HEK293 (cell line): Measurements from ENCODE around the gene USE1.

Source experiments
- HOXD13 ChIP-seq: sonication (generic); formaldehyde crosslinking; IDR thresholded peaks from 2 replicates; pipeline ENCODE4 v1.8.0; 2022; ENCODE audit warnings: missing genetic modification reagents, borderline replicate concordance
- KLF16 ChIP-seq: fragments of 450-650 bp; formaldehyde crosslinking; IDR thresholded peaks from 2 replicates; pipeline ENCODE4 v1.5.1; 2017; ENCODE audit warnings: missing biosample characterization, missing genetic modification characterization
- ZFP41 ChIP-seq: fragments of 450-650 bp; formaldehyde crosslinking; IDR thresholded peaks from 2 replicates; pipeline ENCODE4 v1.5.1; 2016; ENCODE audit warnings: missing biosample characterization, missing genetic modification characterization, borderline replicate concordance
- ZNF112 ChIP-seq: fragments of 450-650 bp; formaldehyde crosslinking; IDR thresholded peaks from 2 replicates; pipeline ENCODE4 v1.5.0; 2017; ENCODE audit warnings: missing biosample characterization, missing genetic modification characterization
- ZNF146 ChIP-seq: fragments of 450-650 bp; formaldehyde crosslinking; IDR thresholded peaks from 2 replicates; pipeline ENCODE4 v1.5.1; 2016; ENCODE audit warnings: missing biosample characterization, missing genetic modification characterization
- ZNF202 ChIP-seq: fragments of 450-650 bp; formaldehyde crosslinking; IDR thresholded peaks from 2 replicates; pipeline ENCODE4 v1.5.1; 2016; ENCODE audit warnings: missing biosample characterization, missing genetic modification characterization, borderline replicate concordance
- ZNF23 ChIP-seq: fragments of 450-650 bp; formaldehyde crosslinking; IDR thresholded peaks from 2 replicates; pipeline ENCODE4 v1.5.1; 2016; ENCODE audit warnings: missing biosample characterization, missing genetic modification characterization, borderline replicate concordance
- ZNF248 ChIP-seq: fragments of 450-650 bp; formaldehyde crosslinking; IDR thresholded peaks from 2 replicates; pipeline ENCODE4 v1.5.1; 2017; ENCODE audit warnings: missing biosample characterization, missing genetic modification characterization
- ZNF274 ChIP-seq, 2 experiments: fragments of 200-500 bp in 1 of 2; fragments of 450-650 bp in 1 of 2; sonication (Bioruptor generic) in 1 of 2; formaldehyde crosslinking in 1 of 2; IDR thresholded peaks; 2 replicates each; pipeline versions ENCODE4 v1.5.1 to v1.6.1; 2014 to 2016; ENCODE audit warnings: borderline replicate concordance in 1 of 2, inconsistent platforms in 1 of 2, low read length in 1 of 2, missing biosample characterization in 1 of 2, missing genetic modification characterization in 1 of 2
- ZNF335 ChIP-seq: fragments of 450-650 bp; formaldehyde crosslinking; conservative IDR thresholded peaks from 2 replicates; pipeline ENCODE4 v1.5.1; 2016; ENCODE audit warnings: missing biosample characterization, missing genetic modification characterization
- ZNF416 ChIP-seq: fragments of 450-650 bp; formaldehyde crosslinking; IDR thresholded peaks from 2 replicates; pipeline ENCODE4 v1.5.1; 2016; ENCODE audit warnings: missing biosample characterization, missing genetic modification characterization
- ZNF561 ChIP-seq: fragments of 450-650 bp; IDR thresholded peaks from 2 replicates; pipeline ENCODE4 v1.5.1; 2018; ENCODE audit warnings: missing biosample characterization, missing genetic modification characterization, borderline replicate concordance
- ZNF596 ChIP-seq: fragments of 450-650 bp; IDR thresholded peaks from 2 replicates; pipeline ENCODE4 v1.5.0; 2018; ENCODE audit warnings: missing biosample characterization, mild to moderate bottlenecking, missing genetic modification characterization, moderate library complexity
- ZNF670 ChIP-seq: fragments of 450-650 bp; formaldehyde crosslinking; IDR thresholded peaks from 2 replicates; pipeline ENCODE4 v1.5.1; 2016; ENCODE audit warnings: missing biosample characterization, missing genetic modification characterization, low read depth
- ZNF701 ChIP-seq: fragments of 450-650 bp; formaldehyde crosslinking; IDR thresholded peaks from 2 replicates; pipeline ENCODE4 v1.5.1; 2016; ENCODE audit warnings: missing biosample characterization, missing genetic modification characterization
- ZNF791 ChIP-seq: fragments of 450-650 bp; formaldehyde crosslinking; IDR thresholded peaks from 2 replicates; pipeline ENCODE4 v1.5.1; 2016; ENCODE audit warnings: missing biosample characterization, missing genetic modification characterization
- TF ChIP-seq, protein P1 (sequence below): fragments of 450-650 bp; formaldehyde crosslinking; IDR thresholded peaks from 2 replicates; pipeline ENCODE4 v1.5.0; 2017; ENCODE audit warnings: missing biosample characterization, missing genetic modification characterization, borderline replicate concordance
- TF ChIP-seq, protein P2 (sequence below): fragments of 450-650 bp; formaldehyde crosslinking; IDR thresholded peaks from 2 replicates; pipeline ENCODE4 v1.5.1; 2016; ENCODE audit warnings: missing biosample characterization, missing genetic modification characterization, low read depth
- TF ChIP-seq, protein P3 (sequence below): fragments of 450-650 bp; formaldehyde crosslinking; IDR thresholded peaks from 2 replicates; pipeline ENCODE4 v1.5.1; 2017; ENCODE audit warnings: missing biosample characterization, missing genetic modification characterization
- TF ChIP-seq, protein P4 (sequence below): fragments of 450-650 bp; formaldehyde crosslinking; IDR thresholded peaks from 2 replicates; pipeline ENCODE4 v1.5.1; 2017; ENCODE audit warnings: missing biosample characterization, missing genetic modification characterization
- TF ChIP-seq, protein P5 (sequence below): fragments of 450-650 bp; formaldehyde crosslinking; IDR thresholded peaks from 2 replicates; pipeline ENCODE4 v1.5.1; 2016; ENCODE audit warnings: missing biosample characterization, missing genetic modification characterization
- TF ChIP-seq, protein P6 (sequence below): fragments of 450-650 bp; formaldehyde crosslinking; IDR thresholded peaks from 2 replicates; pipeline ENCODE4 v1.5.1; 2016; ENCODE audit warnings: missing biosample characterization, missing genetic modification characterization

The USE1 gene

DNA sequence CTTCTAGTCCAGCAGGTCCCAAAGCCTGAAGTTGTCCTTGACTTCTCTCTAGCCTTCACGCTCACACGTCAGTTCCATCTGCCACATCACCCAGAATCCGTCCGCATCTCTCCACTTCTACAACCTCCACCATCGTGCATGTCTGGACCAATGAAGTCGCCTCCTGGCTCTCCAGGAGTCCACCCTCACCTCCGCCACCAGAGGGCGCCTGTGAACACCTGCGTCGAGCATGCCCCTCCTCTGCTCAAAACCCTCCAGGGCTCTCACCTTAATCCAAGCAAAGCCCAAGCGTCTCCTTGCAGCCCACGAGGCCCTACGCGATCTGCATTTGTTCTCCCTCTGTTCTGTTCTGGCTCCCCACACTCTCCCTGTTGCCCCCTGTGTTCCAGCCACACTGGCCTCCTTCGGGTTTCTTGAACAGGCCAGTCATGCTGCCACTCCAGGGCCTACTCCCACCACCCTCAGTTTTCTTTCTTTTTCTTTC is 45.7 kb downstream of the USE1 start (continued):
- TF ChIP-seq ZNF274 (IDR thresholded peaks at IDR 0.05; ENCODE audit: low read length) (no peak), ZNF274 (tag by site-specific recombination; IDR thresholded peaks at IDR 0.05; ENCODE audit: borderline replicate concordance) (no peak), ZNF670 (tag by site-specific recombination) (no peak), ZNF335 (tag by site-specific recombination) (peak; percentile 47), KLF16 (no peak), ZFP41 (tag by site-specific recombination) (no peak), ZNF112 (no peak), ZNF416 (no peak), ZNF701 (no peak), HOXD13 (CRISPR knock-in tag) (no peak), ZNF561 (tag by site-specific recombination) (no peak), ZNF248 (tag by site-specific recombination) (no peak), ZNF146 (tag by site-specific recombination) (no peak), ZNF596 (tag by site-specific recombination) (no peak), ZNF23 (tag by site-specific recombination) (no peak), ZNF202 (tag by site-specific recombination) (no peak), ZNF791 (tag by site-specific recombination) (no peak)
- TF ChIP-seq, protein P1, sequence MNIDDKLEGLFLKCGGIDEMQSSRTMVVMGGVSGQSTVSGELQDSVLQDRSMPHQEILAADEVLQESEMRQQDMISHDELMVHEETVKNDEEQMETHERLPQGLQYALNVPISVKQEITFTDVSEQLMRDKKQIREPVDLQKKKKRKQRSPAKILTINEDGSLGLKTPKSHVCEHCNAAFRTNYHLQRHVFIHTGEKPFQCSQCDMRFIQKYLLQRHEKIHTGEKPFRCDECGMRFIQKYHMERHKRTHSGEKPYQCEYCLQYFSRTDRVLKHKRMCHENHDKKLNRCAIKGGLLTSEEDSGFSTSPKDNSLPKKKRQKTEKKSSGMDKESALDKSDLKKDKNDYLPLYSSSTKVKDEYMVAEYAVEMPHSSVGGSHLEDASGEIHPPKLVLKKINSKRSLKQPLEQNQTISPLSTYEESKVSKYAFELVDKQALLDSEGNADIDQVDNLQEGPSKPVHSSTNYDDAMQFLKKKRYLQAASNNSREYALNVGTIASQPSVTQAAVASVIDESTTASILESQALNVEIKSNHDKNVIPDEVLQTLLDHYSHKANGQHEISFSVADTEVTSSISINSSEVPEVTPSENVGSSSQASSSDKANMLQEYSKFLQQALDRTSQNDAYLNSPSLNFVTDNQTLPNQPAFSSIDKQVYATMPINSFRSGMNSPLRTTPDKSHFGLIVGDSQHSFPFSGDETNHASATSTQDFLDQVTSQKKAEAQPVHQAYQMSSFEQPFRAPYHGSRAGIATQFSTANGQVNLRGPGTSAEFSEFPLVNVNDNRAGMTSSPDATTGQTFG (tag by site-specific recombination) = no peak
- TF ChIP-seq, protein P2, sequence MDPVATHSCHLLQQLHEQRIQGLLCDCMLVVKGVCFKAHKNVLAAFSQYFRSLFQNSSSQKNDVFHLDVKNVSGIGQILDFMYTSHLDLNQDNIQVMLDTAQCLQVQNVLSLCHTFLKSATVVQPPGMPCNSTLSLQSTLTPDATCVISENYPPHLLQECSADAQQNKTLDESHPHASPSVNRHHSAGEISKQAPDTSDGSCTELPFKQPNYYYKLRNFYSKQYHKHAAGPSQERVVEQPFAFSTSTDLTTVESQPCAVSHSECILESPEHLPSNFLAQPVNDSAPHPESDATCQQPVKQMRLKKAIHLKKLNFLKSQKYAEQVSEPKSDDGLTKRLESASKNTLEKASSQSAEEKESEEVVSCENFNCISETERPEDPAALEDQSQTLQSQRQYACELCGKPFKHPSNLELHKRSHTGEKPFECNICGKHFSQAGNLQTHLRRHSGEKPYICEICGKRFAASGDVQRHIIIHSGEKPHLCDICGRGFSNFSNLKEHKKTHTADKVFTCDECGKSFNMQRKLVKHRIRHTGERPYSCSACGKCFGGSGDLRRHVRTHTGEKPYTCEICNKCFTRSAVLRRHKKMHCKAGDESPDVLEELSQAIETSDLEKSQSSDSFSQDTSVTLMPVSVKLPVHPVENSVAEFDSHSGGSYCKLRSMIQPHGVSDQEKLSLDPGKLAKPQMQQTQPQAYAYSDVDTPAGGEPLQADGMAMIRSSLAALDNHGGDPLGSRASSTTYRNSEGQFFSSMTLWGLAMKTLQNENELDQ (tag by site-specific recombination) = no peak
- TF ChIP-seq, protein P3, sequence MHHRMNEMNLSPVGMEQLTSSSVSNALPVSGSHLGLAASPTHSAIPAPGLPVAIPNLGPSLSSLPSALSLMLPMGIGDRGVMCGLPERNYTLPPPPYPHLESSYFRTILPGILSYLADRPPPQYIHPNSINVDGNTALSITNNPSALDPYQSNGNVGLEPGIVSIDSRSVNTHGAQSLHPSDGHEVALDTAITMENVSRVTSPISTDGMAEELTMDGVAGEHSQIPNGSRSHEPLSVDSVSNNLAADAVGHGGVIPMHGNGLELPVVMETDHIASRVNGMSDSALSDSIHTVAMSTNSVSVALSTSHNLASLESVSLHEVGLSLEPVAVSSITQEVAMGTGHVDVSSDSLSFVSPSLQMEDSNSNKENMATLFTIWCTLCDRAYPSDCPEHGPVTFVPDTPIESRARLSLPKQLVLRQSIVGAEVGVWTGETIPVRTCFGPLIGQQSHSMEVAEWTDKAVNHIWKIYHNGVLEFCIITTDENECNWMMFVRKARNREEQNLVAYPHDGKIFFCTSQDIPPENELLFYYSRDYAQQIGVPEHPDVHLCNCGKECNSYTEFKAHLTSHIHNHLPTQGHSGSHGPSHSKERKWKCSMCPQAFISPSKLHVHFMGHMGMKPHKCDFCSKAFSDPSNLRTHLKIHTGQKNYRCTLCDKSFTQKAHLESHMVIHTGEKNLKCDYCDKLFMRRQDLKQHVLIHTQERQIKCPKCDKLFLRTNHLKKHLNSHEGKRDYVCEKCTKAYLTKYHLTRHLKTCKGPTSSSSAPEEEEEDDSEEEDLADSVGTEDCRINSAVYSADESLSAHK = no peak
- TF ChIP-seq, protein P4, sequence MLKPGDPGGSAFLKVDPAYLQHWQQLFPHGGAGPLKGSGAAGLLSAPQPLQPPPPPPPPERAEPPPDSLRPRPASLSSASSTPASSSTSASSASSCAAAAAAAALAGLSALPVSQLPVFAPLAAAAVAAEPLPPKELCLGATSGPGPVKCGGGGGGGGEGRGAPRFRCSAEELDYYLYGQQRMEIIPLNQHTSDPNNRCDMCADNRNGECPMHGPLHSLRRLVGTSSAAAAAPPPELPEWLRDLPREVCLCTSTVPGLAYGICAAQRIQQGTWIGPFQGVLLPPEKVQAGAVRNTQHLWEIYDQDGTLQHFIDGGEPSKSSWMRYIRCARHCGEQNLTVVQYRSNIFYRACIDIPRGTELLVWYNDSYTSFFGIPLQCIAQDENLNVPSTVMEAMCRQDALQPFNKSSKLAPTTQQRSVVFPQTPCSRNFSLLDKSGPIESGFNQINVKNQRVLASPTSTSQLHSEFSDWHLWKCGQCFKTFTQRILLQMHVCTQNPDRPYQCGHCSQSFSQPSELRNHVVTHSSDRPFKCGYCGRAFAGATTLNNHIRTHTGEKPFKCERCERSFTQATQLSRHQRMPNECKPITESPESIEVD (tag by site-specific recombination) = no peak
- TF ChIP-seq, protein P5, sequence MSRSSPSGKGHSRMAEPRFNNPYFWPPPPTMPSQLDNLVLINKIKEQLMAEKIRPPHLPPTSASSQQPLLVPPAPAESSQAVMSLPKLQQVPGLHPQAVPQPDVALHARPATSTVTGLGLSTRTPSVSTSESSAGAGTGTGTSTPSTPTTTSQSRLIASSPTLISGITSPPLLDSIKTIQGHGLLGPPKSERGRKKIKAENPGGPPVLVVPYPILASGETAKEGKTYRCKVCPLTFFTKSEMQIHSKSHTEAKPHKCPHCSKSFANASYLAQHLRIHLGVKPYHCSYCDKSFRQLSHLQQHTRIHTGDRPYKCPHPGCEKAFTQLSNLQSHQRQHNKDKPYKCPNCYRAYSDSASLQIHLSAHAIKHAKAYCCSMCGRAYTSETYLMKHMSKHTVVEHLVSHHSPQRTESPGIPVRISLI (tag by site-specific recombination) = peak; percentile 66; the same call in 1 of the 2 replicates
- TF ChIP-seq, protein P6, sequence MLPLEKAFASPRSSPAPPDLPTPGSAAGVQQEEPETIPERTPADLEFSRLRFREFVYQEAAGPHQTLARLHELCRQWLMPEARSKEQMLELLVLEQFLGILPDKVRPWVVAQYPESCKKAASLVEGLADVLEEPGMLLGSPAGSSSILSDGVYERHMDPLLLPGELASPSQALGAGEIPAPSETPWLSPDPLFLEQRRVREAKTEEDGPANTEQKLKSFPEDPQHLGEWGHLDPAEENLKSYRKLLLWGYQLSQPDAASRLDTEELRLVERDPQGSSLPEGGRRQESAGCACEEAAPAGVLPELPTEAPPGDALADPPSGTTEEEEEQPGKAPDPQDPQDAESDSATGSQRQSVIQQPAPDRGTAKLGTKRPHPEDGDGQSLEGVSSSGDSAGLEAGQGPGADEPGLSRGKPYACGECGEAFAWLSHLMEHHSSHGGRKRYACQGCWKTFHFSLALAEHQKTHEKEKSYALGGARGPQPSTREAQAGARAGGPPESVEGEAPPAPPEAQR (tag by site-specific recombination) = peak; percentile 54; the same call in 1 of the 2 replicates
